Liver (tissue), 9 donors: ENCODE data around the gene POPDC3. TPM values are rescaled to one million over a fixed set of nuclear protein-coding genes. Genes with fewer than 3 reads are reported as not detected.

Source experiments
- DNase-seq: peaks from one replicate; pipeline ENCODE4 v3.0.0-alpha.2; 2017; ENCODE audit warnings: low spot score
- H3K27ac ChIP-seq, 2 donors: one replicate each; pipeline ENCODE4 v1.7.0; 2013; ENCODE audit warnings: inconsistent platforms in 2 of 2, low read length in 2 of 2, control low read depth in 1 of 2, low read depth in 1 of 2, mild to moderate bottlenecking in 1 of 2
- H3K27me3 ChIP-seq, 4 donors: one replicate each; pipeline versions ENCODE4 v1.6.1 to v1.7.0; 2013; ENCODE audit warnings: low read length in 3 of 4, inconsistent platforms in 1 of 4, mild to moderate bottlenecking in 1 of 4, moderate library complexity in 1 of 4; ENCODE audit not compliant: control insufficient read depth in 4 of 4, insufficient read depth in 4 of 4
- H3K36me3 ChIP-seq, 4 donors: one replicate each; pipeline versions ENCODE4 v1.6.1 to v1.7.0; 2013; ENCODE audit warnings: low read length in 3 of 4, mild to moderate bottlenecking in 3 of 4, low read depth in 1 of 4, moderate library complexity in 1 of 4; ENCODE audit not compliant: control insufficient read depth in 4 of 4, insufficient read depth in 3 of 4
- H3K4me1 ChIP-seq, 4 donors: one replicate each; pipeline versions ENCODE4 v1.6.1 to v1.7.0; 2013; ENCODE audit warnings: low read length in 3 of 4, mild to moderate bottlenecking in 3 of 4, moderate library complexity in 1 of 4; ENCODE audit not compliant: control insufficient read depth in 4 of 4, insufficient read depth in 4 of 4
- H3K4me3 ChIP-seq, 3 donors: one replicate each; pipeline versions ENCODE4 v1.6.1 to v1.7.0; 2013; ENCODE audit warnings: low read length in 3 of 3, control low read depth in 1 of 3, low read depth in 1 of 3, mild to moderate bottlenecking in 1 of 3
- H3K9ac ChIP-seq, 2 donors: one replicate each; pipeline ENCODE4 v1.7.0; 2013; ENCODE audit warnings: low read length in 2 of 2, mild to moderate bottlenecking in 2 of 2, moderate library complexity in 2 of 2, control low read depth in 1 of 2, low read depth in 1 of 2
- H3K9me3 ChIP-seq, 4 donors: one replicate each; pipeline versions ENCODE4 v1.6.1 to v1.7.0; 2013; ENCODE audit warnings: low read length in 3 of 4; ENCODE audit not compliant: control insufficient read depth in 4 of 4
- CTCF ChIP-seq: fragments of 150-350 bp; IDR thresholded peaks from 2 replicates; pipeline ENCODE4 v1.5.1; 2017; ENCODE audit warnings: improper control_type of control experiment, low read depth, low read length; ENCODE audit not compliant: missing input control
- EGR1 ChIP-seq, 2 donors: IDR thresholded peaks; 2 replicates each; pipeline ENCODE4 v1.6.1; 2016 to 2018; ENCODE audit warnings: antibody characterized with exemption in 2 of 2, low read depth in 2 of 2
- FOXA1 ChIP-seq: IDR thresholded peaks from 2 replicates; pipeline ENCODE4 v1.6.1; 2016; ENCODE audit warnings: antibody characterized with exemption
- FOXA2 ChIP-seq: IDR thresholded peaks from 2 replicates; pipeline ENCODE4 v1.6.1; 2016; ENCODE audit warnings: antibody characterized with exemption
- GABPA ChIP-seq, 2 donors: IDR thresholded peaks in 1 of 2; conservative IDR thresholded peaks in 1 of 2; 2 replicates each; pipeline ENCODE4 v1.6.1; 2016; ENCODE audit warnings: antibody characterized with exemption in 2 of 2, mild to moderate bottlenecking in 1 of 2, moderate library complexity in 1 of 2
- HNF4A ChIP-seq, 2 donors: conservative IDR thresholded peaks; 2 replicates each; pipeline ENCODE4 v1.6.1; 2016; ENCODE audit warnings: antibody characterized with exemption in 2 of 2, mild to moderate bottlenecking in 2 of 2
- HNF4G ChIP-seq: IDR thresholded peaks from 2 replicates; pipeline ENCODE4 v1.6.1; 2016; ENCODE audit warnings: antibody characterized with exemption
- JUND ChIP-seq, 2 donors: IDR thresholded peaks; 2 replicates each; pipeline ENCODE4 v1.6.1; 2016; ENCODE audit warnings: antibody characterized with exemption in 2 of 2
- NR2F2 ChIP-seq: IDR thresholded peaks from 2 replicates; pipeline ENCODE4 v1.6.1; 2016; ENCODE audit warnings: antibody characterized with exemption
- RAD21 ChIP-seq, 2 donors: IDR thresholded peaks; 2 replicates each; pipeline ENCODE4 v1.6.1; 2016; ENCODE audit warnings: antibody characterized with exemption in 2 of 2, mild to moderate bottlenecking in 2 of 2
- REST ChIP-seq: IDR thresholded peaks from 2 replicates; pipeline ENCODE4 v1.6.1; 2016; ENCODE audit warnings: antibody characterized with exemption, mild to moderate bottlenecking
- RXRA ChIP-seq, 2 donors: IDR thresholded peaks; 2 replicates each; pipeline ENCODE4 v1.6.1; 2017 to 2018; ENCODE audit warnings: antibody characterized with exemption in 2 of 2, mild to moderate bottlenecking in 1 of 2
- SP1 ChIP-seq: IDR thresholded peaks from 2 replicates; pipeline ENCODE4 v1.6.1; 2018; ENCODE audit warnings: antibody characterized with exemption, mild to moderate bottlenecking
- TAF1 ChIP-seq: conservative IDR thresholded peaks from 2 replicates; pipeline ENCODE4 v1.6.1; 2016; ENCODE audit warnings: antibody characterized with exemption, mild to moderate bottlenecking
- YY1 ChIP-seq: IDR thresholded peaks from 2 replicates; pipeline ENCODE4 v1.6.1; 2016; ENCODE audit warnings: antibody characterized with exemption, mild to moderate bottlenecking
- WGBS: extraction: QIAGEN DNeasy Blood & Tissue Kit; methylation state at CpG from one replicate; pipeline ENCODE4 v1.1.7; 2013; 5-methylcytosine and 5-hydroxymethylcytosine counted together
- polyA plus RNA-seq, 2 donors: library from polyadenylated mRNA; stranded (reverse) in 1 of 2; unstranded in 1 of 2; fragments of 200-250 nt in 1 of 2; fragments of >200 nt in 1 of 2; fragmentation: Nextera tagmentation in 1 of 2; extraction: Ambion mirVana in 1 of 2; gene quantifications; one replicate each; pipeline versions ENCODE4 v1.2.1 to v1.2.3, GENCODE V29; 2013 to 2015
- total RNA-seq, 2 donors: library from RNA; depleted of rRNA; stranded (reverse); fragments of >200 nt; gene quantifications; one replicate each; pipeline ENCODE4 v1.2.3, GENCODE V29; 2014
- TF ChIP-seq, protein P1 (sequence below): IDR thresholded peaks from 2 replicates; pipeline ENCODE4 v1.6.1; 2016; ENCODE audit warnings: antibody characterized with exemption
- TF ChIP-seq, protein P2 (sequence below): IDR thresholded peaks from 2 replicates; pipeline ENCODE4 v1.6.1; 2016; ENCODE audit warnings: antibody characterized with exemption
- TF ChIP-seq, protein P3 (sequence below): IDR thresholded peaks from 2 replicates; pipeline ENCODE4 v1.6.1; 2016; ENCODE audit warnings: antibody characterized with exemption
- donor health status: healthy.
- donor health status: healthy.
- donor health status: healthy.
- donor health status: healthy.
- donor health status: healthy.

Gene POPDC3
- total and polyA plus RNA-seq, 4 donors = not detected

DNA sequence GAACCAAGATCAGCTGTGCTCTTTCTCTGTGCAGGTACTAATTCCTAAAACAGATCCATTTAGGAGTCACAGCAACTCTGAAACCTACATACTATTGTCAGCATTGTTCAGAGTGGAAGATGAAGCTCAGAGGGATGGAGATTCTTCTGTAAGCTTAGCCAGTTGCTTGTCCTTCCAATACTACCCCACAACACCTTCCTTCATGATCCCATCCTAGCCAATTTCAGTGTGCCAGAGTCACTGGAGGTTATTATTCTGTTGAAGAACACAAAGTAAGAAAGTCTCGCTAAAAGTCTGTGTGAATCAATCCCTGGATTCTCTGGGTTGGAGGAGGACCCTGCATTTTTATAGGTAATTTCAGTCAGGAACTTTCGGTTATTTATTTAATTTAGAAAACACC is 2.3 kb downstream of the POPDC3 start:
- WGBS = 97% methylated on average over 2 of the region's 2 CpGs
- no peak for DNase-seq
- H3K27ac ChIP-seq = no peak overlapping the region
- H3K36me3 ChIP-seq = no peaks in the 10 kb centered on the region
- no peak overlapping the region for H3K4me3 ChIP-seq
- H3K9me3 ChIP-seq = no peaks in the 10 kb centered on the region
- TF ChIP-seq FOXA2 (no peak), JUND (IDR thresholded peaks at IDR 0.05) (no peak), TAF1 (no peak), EGR1 (IDR thresholded peaks at IDR 0.05; ENCODE audit: low read depth in 2 of 2) (no peak), RXRA (IDR thresholded peaks at IDR 0.05) (no peak), NR2F2 (no peak), SP1 (no peak), YY1 (no peak)
- TF ChIP-seq, protein P1, sequence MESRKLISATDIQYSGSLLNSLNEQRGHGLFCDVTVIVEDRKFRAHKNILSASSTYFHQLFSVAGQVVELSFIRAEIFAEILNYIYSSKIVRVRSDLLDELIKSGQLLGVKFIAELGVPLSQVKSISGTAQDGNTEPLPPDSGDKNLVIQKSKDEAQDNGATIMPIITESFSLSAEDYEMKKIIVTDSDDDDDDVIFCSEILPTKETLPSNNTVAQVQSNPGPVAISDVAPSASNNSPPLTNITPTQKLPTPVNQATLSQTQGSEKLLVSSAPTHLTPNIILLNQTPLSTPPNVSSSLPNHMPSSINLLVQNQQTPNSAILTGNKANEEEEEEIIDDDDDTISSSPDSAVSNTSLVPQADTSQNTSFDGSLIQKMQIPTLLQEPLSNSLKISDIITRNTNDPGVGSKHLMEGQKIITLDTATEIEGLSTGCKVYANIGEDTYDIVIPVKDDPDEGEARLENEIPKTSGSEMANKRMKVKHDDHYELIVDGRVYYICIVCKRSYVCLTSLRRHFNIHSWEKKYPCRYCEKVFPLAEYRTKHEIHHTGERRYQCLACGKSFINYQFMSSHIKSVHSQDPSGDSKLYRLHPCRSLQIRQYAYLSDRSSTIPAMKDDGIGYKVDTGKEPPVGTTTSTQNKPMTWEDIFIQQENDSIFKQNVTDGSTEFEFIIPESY = no peak
- peaks cover 0 to 10% (median 2%) of the 10 kb centered on the region in 4 donors for H3K27me3 ChIP-seq
- peaks cover 0 to 6% (median 4%) of the 10 kb centered on the region in 4 donors for H3K4me1 ChIP-seq
- no peak overlapping the region for H3K9ac ChIP-seq

DNA sequence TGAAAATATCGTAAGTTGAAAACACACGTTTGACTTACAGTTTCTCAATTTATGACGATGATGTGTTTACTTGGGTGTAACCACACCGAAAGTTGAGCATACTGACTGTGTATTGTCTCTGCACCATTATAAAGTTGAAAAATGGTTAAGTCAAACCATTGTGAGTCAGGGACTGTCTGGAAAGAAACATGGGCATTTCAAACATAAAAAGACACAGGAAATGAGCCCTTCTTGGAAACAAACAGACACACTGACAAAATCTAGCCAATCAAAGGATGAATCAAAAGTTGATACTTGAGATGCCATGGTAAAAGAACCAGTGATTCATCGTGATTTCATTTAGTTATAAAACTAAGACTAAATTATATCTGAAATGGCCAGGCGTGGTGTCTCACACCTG is 5.3 kb downstream of the POPDC3 start:
- H3K36me3 ChIP-seq = no peaks in the 10 kb centered on the region
- 78% methylated on average over 6 of the region's 6 CpGs for WGBS

More for the DNA sequence above, 5.3 kb downstream of the POPDC3 start:
- Histone ChIP-seq H3K4me3 (no peak overlapping the region), H3K27ac (no peak overlapping the region), H3K4me1 (peaks cover 0 to 3% (median 2%) of the 10 kb centered on the region in 4 donors), H3K27me3 (peaks cover 0 to 7% (median 2%) of the 10 kb centered on the region in 4 donors), H3K9me3 (no peaks in the 10 kb centered on the region), H3K9ac (no peak overlapping the region)
- TF ChIP-seq SP1 (no peak), EGR1 (IDR thresholded peaks at IDR 0.05; ENCODE audit: low read depth in 2 of 2) (no peak), CTCF (no peak), NR2F2 (no peak), RXRA (IDR thresholded peaks at IDR 0.05) (no peak), HNF4A (conservative IDR thresholded peaks at IDR 0.05) (no peak), REST (no peak), RAD21 (IDR thresholded peaks at IDR 0.05) (no peak), FOXA1 (no peak), YY1 (no peak), GABPA (IDR thresholded peaks at IDR 0.05 in 1 of 2, conservative IDR thresholded peaks at IDR 0.05 in 1 of 2) (no peak), HNF4G (no peak), TAF1 (no peak), FOXA2 (no peak), JUND (IDR thresholded peaks at IDR 0.05) (no peak)
- TF ChIP-seq, protein P2, sequence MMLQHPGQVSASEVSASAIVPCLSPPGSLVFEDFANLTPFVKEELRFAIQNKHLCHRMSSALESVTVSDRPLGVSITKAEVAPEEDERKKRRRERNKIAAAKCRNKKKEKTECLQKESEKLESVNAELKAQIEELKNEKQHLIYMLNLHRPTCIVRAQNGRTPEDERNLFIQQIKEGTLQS = no peak
- TF ChIP-seq, protein P3, sequence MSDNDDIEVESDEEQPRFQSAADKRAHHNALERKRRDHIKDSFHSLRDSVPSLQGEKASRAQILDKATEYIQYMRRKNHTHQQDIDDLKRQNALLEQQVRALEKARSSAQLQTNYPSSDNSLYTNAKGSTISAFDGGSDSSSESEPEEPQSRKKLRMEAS = no peak
- DNase-seq = no peak
